HCT116 (cell line): ENCODE measurements around the gene REST. TPM values are rescaled to one million over a fixed set of nuclear protein-coding genes. Genes with fewer than 3 reads are reported as not detected.
A peak's percentile ranks its signal among the peaks of the same experiment; 100 is the strongest.

ENCODE experiments used
- ATAC-seq: fragments of 200-7000 bp; cut with Tn5 transposase; 2 replicates; pipeline ENCODE4 v1.9.1; 2020; ENCODE audit warnings: mild to moderate bottlenecking, moderate library complexity
- BruUV-seq: library from RNA; stranded (reverse); fragments of 400-500 nt; replicated peaks from 2 replicates; lab custom pipeline; 2021; lab: Mats Ljungman, UMichigan
- CTCF ChIA-PET: fragments of 300-600 bp; sonication (Branson Sonifier 250); formaldehyde crosslinking; loops from one replicate; lab custom pipeline; 2021; ENCODE audit warnings: antibody characterized with exemption; lab: Charles Lee
- POLR2A ChIA-PET: fragments of 300-600, 350-600 bp; sonication (Branson Sonifier 250); formaldehyde crosslinking; loops from one replicate; lab custom pipeline; 2021; ENCODE audit warnings: antibody characterized with exemption; lab: Charles Lee
- RAD21 ChIA-PET, 2 experiments: fragments of 300-600 bp; sonication (Branson Sonifier 250); formaldehyde crosslinking; loops; one replicate each; lab custom pipeline; 2023; ENCODE audit warnings: low total read pairs in 2 of 2; ENCODE audit not compliant: uncharacterized antibody in 2 of 2, unreplicated experiment in 2 of 2, low non-redundant PET in 1 of 2; lab: Charles Lee
- DNase-seq: peaks from one replicate; pipeline ENCODE4 v3.0.0-alpha.2; 2010; ENCODE audit warnings: low read depth, low spot score
- H2AFZ ChIP-seq: fragments of 200-600 bp; shearing (Covaris generic), sonication (generic); 2 replicates; pipeline ENCODE4 v1.6.1; 2017; ENCODE audit warnings: low read depth, mixed run types, mixed read lengths, antibody characterized with exemption, low read length; ENCODE audit not compliant: poor library complexity, severe bottlenecking
- H3K27ac ChIP-seq: 2 replicates; pipeline ENCODE4 v1.5.1; 2012; ENCODE audit warnings: low read depth, low read length
- H3K27me3 ChIP-seq: fragments of 200-600 bp; sonication (generic); 2 replicates; pipeline ENCODE4 v1.6.1; 2016; ENCODE audit warnings: mixed run types, low read length, mixed read lengths; ENCODE audit not compliant: insufficient read depth
- H3K36me3 ChIP-seq, 2 experiments: fragments of 200-500 bp in 1 of 2; fragments of 200-600 bp in 1 of 2; sonication (Bioruptor generic) in 1 of 2; sonication (generic) in 1 of 2; 2 replicates each; pipeline versions ENCODE4 v1.5.1 to v1.6.1; 2014 to 2016; ENCODE audit warnings: low read length in 2 of 2, inconsistent platforms in 1 of 2, mixed read lengths in 1 of 2, mixed run types in 1 of 2; ENCODE audit not compliant: insufficient read depth in 2 of 2, control insufficient read depth in 1 of 2
- H3K4me1 ChIP-seq, 2 experiments: fragments of 200-600 bp in 1 of 2; sonication (generic) in 1 of 2; 2 replicates each; pipeline versions ENCODE4 v1.5.1 to v1.6.1; 2012 to 2017; ENCODE audit warnings: low read length in 2 of 2, inconsistent platforms in 1 of 2, mild to moderate bottlenecking in 1 of 2, mixed read lengths in 1 of 2, mixed run types in 1 of 2, moderate library complexity in 1 of 2; ENCODE audit not compliant: insufficient read depth in 2 of 2, control insufficient read depth in 1 of 2
- H3K4me2 ChIP-seq: fragments of 200-600 bp; sonication (generic); 2 replicates; pipeline ENCODE4 v1.6.1; 2017; ENCODE audit warnings: mixed run types, low read length, mixed read lengths
- H3K4me3 ChIP-seq, 2 experiments: fragments of 200-600 bp in 1 of 2; sonication (generic) in 1 of 2; replicated peaks in 1 of 2; 2 replicates each; pipeline ENCODE4 v1.5.1; 2011 to 2016; ENCODE audit warnings: low read length in 2 of 2, control low read depth in 1 of 2, low read depth in 1 of 2, mild to moderate bottlenecking in 1 of 2, mixed read lengths in 1 of 2, mixed run types in 1 of 2
- H3K79me2 ChIP-seq: fragments of 200-600 bp; sonication (generic); 2 replicates; pipeline ENCODE4 v1.6.1; 2017; ENCODE audit warnings: mild to moderate bottlenecking, mixed run types, low read length, moderate library complexity, mixed read lengths; ENCODE audit not compliant: insufficient read depth
- H3K9ac ChIP-seq: fragments of 200-600 bp; sonication (generic); 2 replicates; pipeline ENCODE4 v1.6.1; 2016; ENCODE audit warnings: low read length, mixed read lengths
- H3K9me2 ChIP-seq: fragments of 200-600 bp; sonication (generic), shearing (Covaris generic); 2 replicates; pipeline ENCODE4 v1.6.1; 2017; ENCODE audit warnings: mixed run types, mild to moderate bottlenecking, moderate library complexity; ENCODE audit not compliant: insufficient read depth
- H3K9me3 ChIP-seq, 2 experiments: fragments of 200-500 bp in 1 of 2; fragments of 200-600 bp in 1 of 2; sonication (Bioruptor generic) in 1 of 2; sonication (generic) in 1 of 2; 2 replicates each; pipeline ENCODE4 v1.6.1; 2014 to 2017; ENCODE audit warnings: low read length in 2 of 2, mixed read lengths in 2 of 2, inconsistent platforms in 1 of 2, low read depth in 1 of 2, mild to moderate bottlenecking in 1 of 2, mixed run types in 1 of 2, moderate library complexity in 1 of 2; ENCODE audit not compliant: control insufficient read depth in 1 of 2, insufficient read depth in 1 of 2
- H4K20me1 ChIP-seq: fragments of 200-600 bp; sonication (generic), shearing (Covaris generic); 2 replicates; pipeline ENCODE4 v1.6.1; 2017; ENCODE audit warnings: mixed run types, mild to moderate bottlenecking, moderate library complexity; ENCODE audit not compliant: insufficient read depth
- ATF3 ChIP-seq: IDR thresholded peaks from 2 replicates; pipeline ENCODE4 v1.6.1; 2012
- CBX3 ChIP-seq: IDR thresholded peaks from 2 replicates; pipeline ENCODE4 v1.6.1; 2012; ENCODE audit warnings: low read depth
- CEBPB ChIP-seq: IDR thresholded peaks from 2 replicates; pipeline ENCODE4 v1.6.1; 2012; ENCODE audit warnings: low read depth
- EGR1 ChIP-seq: IDR thresholded peaks from 2 replicates; pipeline ENCODE4 v1.6.1; 2012; ENCODE audit warnings: low read depth
- EZH2phosphoT487 ChIP-seq: fragments of 200-600 bp; IDR thresholded peaks from 2 replicates; pipeline ENCODE4 v1.6.1; 2018; ENCODE audit warnings: antibody characterized with exemption, borderline replicate concordance
- POLR2AphosphoS5 ChIP-seq: IDR thresholded peaks from 2 replicates; pipeline ENCODE4 v1.6.1; 2011; ENCODE audit warnings: mild to moderate bottlenecking, low read depth, low read length, moderate library complexity
- SP1 ChIP-seq: IDR thresholded peaks from 2 replicates; pipeline ENCODE4 v1.6.1; 2012; ENCODE audit warnings: low read depth
- TCF7L2 ChIP-seq: IDR thresholded peaks from 2 replicates; pipeline ENCODE4 v1.7.0; 2011; ENCODE audit warnings: borderline replicate concordance, inconsistent platforms; ENCODE audit not compliant: insufficient read depth, insufficient read length; ENCODE audit errors: extremely low read depth
- ZFX ChIP-seq: fragments of 450-650 bp; IDR thresholded peaks from 2 replicates; pipeline ENCODE4 v1.6.1; 2017
- ZNF274 ChIP-seq: fragments of 200-500 bp; sonication (Bioruptor generic); IDR thresholded peaks from 2 replicates; pipeline ENCODE4 v1.6.1; 2014; ENCODE audit warnings: mild to moderate bottlenecking, low read depth, low read length, inconsistent platforms
- intact Hi-C: fragments of 100-400 bp; cut with micrococcal nuclease; formaldehyde crosslinking; loops from 2 replicates; pipeline ENCODE4 v1.10.0; 2022
- total RNA-seq: library from RNA; stranded (reverse); gene quantifications from one replicate; pipeline ENCODE4 v1.2.1, GENCODE V29; 2021; ENCODE audit not compliant: unreplicated experiment

Gene REST
- total RNA-seq, 1 experiment from 2014 or later, result 42.6 TPM

GRCh38 chr4:56976283-56976836 lies 68.7 kb downstream of the REST start:
- BruUV-seq, result no TSS peak
- Histone ChIP-seq H3K79me2 (peaks cover 86% of the 10 kb centered on the region), H3K36me3 (peaks cover 21 to 33% of the 10 kb centered on the region in 2 experiments), H3K27ac (peak overlapping the region; percentile 84), H3K9me3 (peaks cover 0 to 5% of the 10 kb centered on the region in 2 experiments; a peak in 1 of 4 replicates), H3K9me2 (no peaks in the 10 kb centered on the region), H3K4me2 (peak overlapping the region; percentile 90), H3K27me3 (no peaks in the 10 kb centered on the region), H3K9ac (peak overlapping the region; percentile 97), H2AFZ (no peak overlapping the region), H3K4me3 (peak overlapping the region; percentile 97 to 98), H3K4me1 (peaks cover 7 to 17% of the 10 kb centered on the region in 2 experiments; a peak in 2 of 4 replicates), H4K20me1 (peaks cover 7% of the 10 kb centered on the region; the same call in 1 of the 2 replicates)
- CTCF ChIA-PET, result interaction anchor here (2.9 kb wide), 1 partner anchor 16 kb away, joined by 14 read pairs; no protein-coding TSS in a partner anchor
- POLR2A ChIA-PET, result interaction anchor here (1.4 kb wide), 1 partner anchor 10 kb away, joined by 10 read pairs; no protein-coding TSS in a partner anchor
- DNase-seq (no peak), ATAC-seq (peak; percentile 2)
- intact Hi-C loops, result loop anchor here (5.0 kb wide), 1 partner anchor 69 kb away; the partner anchor contains the start of gene REST
- RAD21 ChIA-PET, result no interaction called here
- no peak for TF ChIP-seq ZFX
- no peak for TF ChIP-seq SP1
- TF ChIP-seq ATF3, result no peak
- TF ChIP-seq CBX3, result no peak
- TF ChIP-seq EGR1, result no peak
- no peak for TF ChIP-seq CEBPB
- no peak for TF ChIP-seq ZNF274
- no peak for TF ChIP-seq POLR2AphosphoS5
- TF ChIP-seq EZH2phosphoT487, result no peak
- TF ChIP-seq TCF7L2, result no peak
